Body of pancreas (tissue), 4 donors: ENCODE results near the gene LDB2. TPM values are rescaled to one million over a fixed set of nuclear protein-coding genes. Genes with fewer than 3 reads are reported as not detected.
A peak's percentile ranks its signal among the peaks of the same experiment; 100 is the strongest.
"Not testable (repeated sequence)": the region's sequence is repeated elsewhere in the genome, so short reads cannot be mapped to it uniquely, and the experiment has no call there.

Experiments used
- ATAC-seq: fragments of 150-250 bp; one replicate; pipeline ENCODE4 v1.9.1; 2016
- DNase-seq, 4 donors: peaks; one replicate each; pipeline ENCODE4 v3.0.0-alpha.2; 2019
- H3K27ac ChIP-seq, 4 donors: fragments of 200-600 bp; sonication (generic); 1 replicate in 3 of 4; 2 replicates in 1 of 4; pipeline versions ENCODE4 v1.5.1 to v1.6.1; 2016 to 2019; ENCODE audit warnings: mild to moderate bottlenecking in 1 of 4, mixed read lengths in 1 of 4, moderate library complexity in 1 of 4
- H3K27me3 ChIP-seq, 2 donors: fragments of 200-600 bp; sonication (generic); one replicate each; pipeline ENCODE4 v1.6.0; 2016; ENCODE audit warnings: mild to moderate bottlenecking in 1 of 2
- H3K36me3 ChIP-seq, 2 donors: fragments of 200-600 bp; sonication (generic); replicated peaks in 1 of 2; 2 replicates each; pipeline ENCODE4 v1.5.1; 2016; ENCODE audit warnings: low read depth in 2 of 2; ENCODE audit not compliant: insufficient read depth in 1 of 2
- H3K4me1 ChIP-seq: fragments of 200-600 bp; sonication (generic); one replicate; pipeline ENCODE4 v1.6.0; 2016
- H3K4me3 ChIP-seq, 2 donors: fragments of 200-600 bp; sonication (generic); 1 replicate in 1 of 2; 2 replicates in 1 of 2; pipeline ENCODE4 v1.5.1; 2016 to 2019
- H3K9me3 ChIP-seq, 3 donors: fragments of 200-600 bp; sonication (generic); 1 replicate in 2 of 3; 2 replicates in 1 of 3; pipeline ENCODE4 v1.5.1; 2016
- POLR2A ChIP-seq, 3 donors: fragments of 450-650 bp; IDR thresholded peaks; one replicate each; pipeline ENCODE4 v1.6.1; 2016; ENCODE audit warnings: antibody characterized with exemption in 3 of 3, mild to moderate bottlenecking in 2 of 3
- whole genome bisulfite sequencing, 2 donors: methylation state at CpG; one replicate each; pipeline ENCODE4 v1.1.5; 2017; 5-methylcytosine and 5-hydroxymethylcytosine counted together
- intact Hi-C: fragments of 100-400 bp; cut with DNase I; formaldehyde crosslinking; loops from one replicate; pipeline ENCODE4 v1.15.1; 2023
- total RNA-seq, 2 donors: library from RNA; depleted of rRNA; stranded (reverse); fragments of >200 nt; gene quantifications; one replicate each; pipeline ENCODE4 v1.1.0, GENCODE V29; 2016
- TF ChIP-seq, protein P1 (sequence below), 7 experiments: fragments of 450-650 bp in 4 of 7; fragments of 200-600 bp in 3 of 7; sonication (generic) in 3 of 7; IDR thresholded peaks; one replicate each; pipeline ENCODE4 v1.5.1; 2016 to 2019; ENCODE audit warnings: antibody characterized with exemption in 7 of 7

Gene LDB2
- total RNA-seq, 2 donors from 2014 or later = 14.8 to 16.5 TPM

DNA sequence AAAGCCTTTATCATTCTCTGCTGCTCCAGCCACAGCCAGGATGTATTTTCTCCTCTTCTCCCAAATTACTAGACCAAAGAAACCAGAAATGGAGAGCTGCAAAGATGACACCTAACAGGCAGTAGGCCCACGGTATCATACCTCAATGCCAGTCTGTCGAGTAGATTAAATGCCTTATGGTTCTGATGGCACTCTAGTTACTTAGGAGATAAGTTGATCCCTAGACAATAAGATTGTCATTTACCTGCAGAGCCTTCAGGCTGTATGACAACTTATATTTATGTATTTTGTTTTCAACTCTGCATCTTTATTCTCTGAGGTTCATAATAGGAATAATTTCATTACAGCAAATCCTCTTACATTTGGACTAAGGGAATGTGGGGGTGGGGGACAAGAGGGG is 262.1 kb downstream of the LDB2 start:
- no peak for ATAC-seq
- WGBS, 2 donors = 82 to 88% methylated on average over 2 of the region's 2 CpGs
- Histone ChIP-seq H3K27ac (no peak overlapping the region), H3K27me3 (no peaks in the 10 kb centered on the region), H3K9me3 (no peaks in the 10 kb centered on the region), H3K36me3 (no peaks in the 10 kb centered on the region), H3K4me1 (no peaks in the 10 kb centered on the region), H3K4me3 (no peak overlapping the region)
- intact Hi-C loops = no loop called here
- TF ChIP-seq POLR2A (IDR thresholded peaks at IDR 0.05) = no peak
- TF ChIP-seq, protein P1, sequence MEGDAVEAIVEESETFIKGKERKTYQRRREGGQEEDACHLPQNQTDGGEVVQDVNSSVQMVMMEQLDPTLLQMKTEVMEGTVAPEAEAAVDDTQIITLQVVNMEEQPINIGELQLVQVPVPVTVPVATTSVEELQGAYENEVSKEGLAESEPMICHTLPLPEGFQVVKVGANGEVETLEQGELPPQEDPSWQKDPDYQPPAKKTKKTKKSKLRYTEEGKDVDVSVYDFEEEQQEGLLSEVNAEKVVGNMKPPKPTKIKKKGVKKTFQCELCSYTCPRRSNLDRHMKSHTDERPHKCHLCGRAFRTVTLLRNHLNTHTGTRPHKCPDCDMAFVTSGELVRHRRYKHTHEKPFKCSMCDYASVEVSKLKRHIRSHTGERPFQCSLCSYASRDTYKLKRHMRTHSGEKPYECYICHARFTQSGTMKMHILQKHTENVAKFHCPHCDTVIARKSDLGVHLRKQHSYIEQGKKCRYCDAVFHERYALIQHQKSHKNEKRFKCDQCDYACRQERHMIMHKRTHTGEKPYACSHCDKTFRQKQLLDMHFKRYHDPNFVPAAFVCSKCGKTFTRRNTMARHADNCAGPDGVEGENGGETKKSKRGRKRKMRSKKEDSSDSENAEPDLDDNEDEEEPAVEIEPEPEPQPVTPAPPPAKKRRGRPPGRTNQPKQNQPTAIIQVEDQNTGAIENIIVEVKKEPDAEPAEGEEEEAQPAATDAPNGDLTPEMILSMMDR (IDR thresholded peaks at IDR 0.05) = no peak
- no peak for DNase-seq

DNA sequence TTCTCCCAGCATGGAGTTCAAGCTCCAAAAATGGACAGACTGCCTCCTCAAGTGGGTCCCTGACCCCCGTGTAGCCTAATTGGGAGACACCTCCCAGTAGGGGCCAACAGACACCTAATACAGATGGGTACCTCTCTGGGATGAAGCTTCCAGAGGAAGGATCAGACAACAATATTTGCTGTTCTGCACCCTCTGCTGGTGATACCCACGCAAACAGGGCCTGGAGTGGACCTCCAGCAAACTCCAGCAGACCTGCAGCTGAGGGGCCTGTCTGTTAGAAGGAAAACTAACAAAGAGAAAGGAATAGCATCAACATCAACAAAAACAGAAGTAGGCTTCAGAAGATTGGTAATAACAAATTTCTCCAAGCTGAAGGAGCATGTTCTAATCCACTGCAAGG is 269.2 kb downstream of the LDB2 start:
- H3K27ac ChIP-seq, intact Hi-C loops: not testable (repeated sequence)

DNA sequence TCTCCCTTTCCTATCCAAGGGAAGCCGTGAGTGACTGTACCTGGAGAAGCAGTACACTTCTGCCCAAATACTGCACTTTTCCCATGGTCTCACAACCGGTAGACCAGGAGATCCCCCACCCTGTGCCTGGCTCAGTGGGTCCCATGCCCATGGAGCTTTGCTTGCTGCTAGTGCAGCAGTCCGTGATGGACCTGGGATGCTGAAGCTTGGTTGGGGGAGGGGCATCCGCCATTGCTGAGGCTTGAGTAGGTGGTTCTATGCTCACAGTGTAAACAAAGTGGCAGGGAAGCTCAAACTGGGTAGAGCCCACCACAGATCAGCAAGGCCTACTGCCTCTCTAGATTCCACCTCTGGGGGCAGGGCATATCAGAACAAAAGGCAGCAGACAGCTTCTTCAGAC is 269.6 kb downstream of the LDB2 start:
- H3K27me3 ChIP-seq, H3K9me3 ChIP-seq, H3K36me3 ChIP-seq, ATAC-seq, H3K4me3 ChIP-seq, intact Hi-C loops, H3K27ac ChIP-seq, H3K4me1 ChIP-seq, DNase-seq: not testable (repeated sequence)
- WGBS, 2 donors = 77 to 88% methylated on average over 4 of the region's 4 CpGs

More for the DNA sequence above, 269.2 kb downstream of the LDB2 start:
- not testable (repeated sequence) for H3K36me3 ChIP-seq, H3K27me3 ChIP-seq, H3K4me3 ChIP-seq, DNase-seq, H3K9me3 ChIP-seq, H3K4me1 ChIP-seq, ATAC-seq
- 74 to 77% methylated on average over 2 of the region's 2 CpGs for WGBS, 2 donors

DNA sequence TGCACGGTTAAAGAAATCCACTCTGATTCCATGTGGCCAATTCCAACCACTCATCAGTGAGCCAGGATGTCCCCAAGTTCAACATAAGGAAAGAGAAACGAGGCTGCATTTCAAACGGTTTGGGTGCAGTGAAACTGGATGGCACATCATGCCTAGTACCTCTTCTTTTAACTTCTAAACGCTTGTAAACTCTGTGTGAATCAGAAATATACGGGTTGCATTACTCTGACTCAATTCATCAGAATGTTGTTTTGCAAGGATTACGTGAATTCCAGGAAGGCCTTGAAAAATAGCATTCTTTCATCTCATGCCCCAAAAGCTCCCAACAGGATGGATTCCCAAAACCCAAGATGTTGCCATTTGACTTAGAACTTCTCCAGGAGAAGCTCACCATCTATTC is 270.4 kb downstream of the LDB2 start:
- Histone ChIP-seq H3K27me3 (no peaks in the 10 kb centered on the region), H3K4me1 (no peaks in the 10 kb centered on the region), H3K27ac (no peak overlapping the region), H3K4me3 (no peak overlapping the region), H3K9me3 (no peaks in the 10 kb centered on the region), H3K36me3 (no peaks in the 10 kb centered on the region)
- ATAC-seq (no peak), DNase-seq (no peak)
- TF ChIP-seq, protein P1 (IDR thresholded peaks at IDR 0.05) = no peak
- no peak for TF ChIP-seq POLR2A (IDR thresholded peaks at IDR 0.05)
- intact Hi-C loops = no loop called here
- 60 to 62% methylated on average over 6 of the region's 6 CpGs for WGBS, 2 donors

DNA sequence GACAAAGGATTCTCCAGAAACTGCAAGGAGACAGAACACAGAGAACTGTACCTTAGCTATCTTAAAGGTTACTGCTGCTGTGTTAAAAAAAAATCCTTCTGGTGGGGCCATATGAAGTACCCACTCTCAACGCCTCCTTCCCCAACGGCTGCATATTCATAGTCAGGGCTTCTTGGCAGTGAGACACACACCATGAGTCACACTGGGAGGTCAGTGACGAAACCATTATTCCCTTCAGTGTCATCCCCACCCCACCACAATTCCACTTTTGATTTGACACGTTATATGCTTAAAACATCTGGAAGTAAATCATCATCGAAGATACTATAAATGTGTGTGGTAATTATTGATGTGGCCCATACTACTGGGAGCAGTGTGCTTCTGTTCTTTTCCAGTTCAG is 271.5 kb downstream of the LDB2 start:
- no peak overlapping the region for H3K4me3 ChIP-seq
- DNase-seq (peak in 2 of 4 donors; percentile 13 to 16), ATAC-seq (peak; percentile 52)
- no peaks in the 10 kb centered on the region for H3K4me1 ChIP-seq
- no peak for TF ChIP-seq POLR2A (IDR thresholded peaks at IDR 0.05)
- TF ChIP-seq, protein P1 (IDR thresholded peaks at IDR 0.05) = no peak
- intact Hi-C loops = no loop called here
- WGBS, 2 donors = 45 to 67% methylated on average over 5 of the region's 5 CpGs
- no peak overlapping the region for H3K27ac ChIP-seq
- H3K36me3 ChIP-seq = no peaks in the 10 kb centered on the region
- H3K27me3 ChIP-seq = no peaks in the 10 kb centered on the region
- H3K9me3 ChIP-seq = no peaks in the 10 kb centered on the region

DNA sequence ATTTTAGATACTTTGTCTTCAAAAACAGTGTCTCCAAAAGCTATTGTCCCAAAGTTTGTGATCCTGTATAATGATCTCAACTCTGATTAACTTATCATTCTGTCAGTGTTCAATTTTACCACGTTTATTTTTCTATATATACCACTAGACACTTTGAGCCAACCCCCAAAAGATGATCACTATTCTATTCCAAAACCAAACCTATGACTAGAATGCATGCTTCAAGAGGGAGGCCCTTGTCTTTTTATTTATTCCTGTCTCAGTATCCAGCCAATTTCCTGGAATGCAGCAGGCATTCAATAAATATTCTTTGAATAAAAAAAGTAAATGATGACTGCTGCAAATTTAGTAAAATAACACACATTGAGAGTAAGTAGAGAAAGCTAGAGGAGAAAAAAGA is 275.6 kb downstream of the LDB2 start:
- WGBS, 2 donors = 19 to 26% methylated on average over 1 of the region's 1 CpG
- Histone ChIP-seq H3K9me3 (no peaks in the 10 kb centered on the region), H3K36me3 (no peaks in the 10 kb centered on the region), H3K27me3 (no peaks in the 10 kb centered on the region), H3K27ac (no peak overlapping the region), H3K4me1 (no peaks in the 10 kb centered on the region), H3K4me3 (no peak overlapping the region)
- ATAC-seq (no peak), DNase-seq (no peak)
- intact Hi-C loops = no loop called here
- TF ChIP-seq, protein P1 (IDR thresholded peaks at IDR 0.05) = no peak
- TF ChIP-seq POLR2A (IDR thresholded peaks at IDR 0.05) = no peak
